A549 treated with CpdA at 1 μM for 4 hours (cell line): Measurements from ENCODE around the gene PLAAT5. TPM values are rescaled to one million over a fixed set of nuclear protein-coding genes. Genes with fewer than 3 reads are reported as not detected.

ENCODE experiments used
- total RNA-seq: library from RNA; stranded (reverse); fragments of 200-300 nt; extraction: Qiagen RNA extraction; gene quantifications from 5 replicates; pipeline ENCODE4 v1.2.3, GENCODE V29; 2022; ENCODE audit warnings: low read depth

The PLAAT5 gene, protein sequence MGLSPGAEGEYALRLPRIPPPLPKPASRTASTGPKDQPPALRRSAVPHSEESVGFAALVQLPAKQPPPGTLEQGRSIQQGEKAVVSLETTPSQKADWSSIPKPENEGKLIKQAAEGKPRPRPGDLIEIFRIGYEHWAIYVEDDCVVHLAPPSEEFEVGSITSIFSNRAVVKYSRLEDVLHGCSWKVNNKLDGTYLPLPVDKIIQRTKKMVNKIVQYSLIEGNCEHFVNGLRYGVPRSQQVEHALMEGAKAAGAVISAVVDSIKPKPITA
- total RNA-seq: not detected in 5 replicates

DNA sequence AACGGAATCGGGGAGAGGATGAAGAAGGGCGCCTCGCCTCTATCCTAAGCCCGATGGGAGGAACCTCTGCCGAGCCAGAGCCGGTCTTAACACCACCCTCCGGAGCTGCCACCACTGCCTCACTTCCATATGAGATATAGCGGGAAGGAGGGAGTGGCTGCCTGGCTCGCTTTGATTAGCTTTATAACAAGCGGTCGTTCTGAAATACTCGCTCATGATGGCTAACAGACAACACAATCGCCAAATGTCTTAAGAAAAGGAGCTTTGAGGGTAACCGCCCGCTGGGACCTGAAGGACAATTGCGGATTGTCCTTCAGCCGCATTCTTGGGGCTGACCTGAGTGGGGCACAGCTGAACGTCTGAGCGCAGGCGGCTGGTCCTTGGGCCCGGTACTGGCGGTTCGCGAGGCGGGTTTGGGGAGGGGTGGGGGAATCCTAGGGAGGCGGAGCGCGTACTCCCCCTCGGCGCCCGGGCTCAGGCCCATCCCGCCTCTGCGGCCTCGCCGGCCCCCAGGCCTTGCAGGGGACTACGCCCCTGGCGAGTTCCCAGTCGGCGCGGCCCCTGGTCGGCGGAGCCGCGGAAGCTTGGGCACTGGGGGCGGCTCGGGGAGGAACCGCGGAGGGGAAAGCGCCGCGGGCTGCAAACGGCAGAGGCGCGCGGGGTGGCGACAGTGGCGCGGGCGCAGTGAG is at the start of gene PLAAT5:
PLAAT5 (minus strand) TSS at position 617 of the 689 bp plus-strand sequence; CDS start at position 484, 133 bp downstream.

DNA sequence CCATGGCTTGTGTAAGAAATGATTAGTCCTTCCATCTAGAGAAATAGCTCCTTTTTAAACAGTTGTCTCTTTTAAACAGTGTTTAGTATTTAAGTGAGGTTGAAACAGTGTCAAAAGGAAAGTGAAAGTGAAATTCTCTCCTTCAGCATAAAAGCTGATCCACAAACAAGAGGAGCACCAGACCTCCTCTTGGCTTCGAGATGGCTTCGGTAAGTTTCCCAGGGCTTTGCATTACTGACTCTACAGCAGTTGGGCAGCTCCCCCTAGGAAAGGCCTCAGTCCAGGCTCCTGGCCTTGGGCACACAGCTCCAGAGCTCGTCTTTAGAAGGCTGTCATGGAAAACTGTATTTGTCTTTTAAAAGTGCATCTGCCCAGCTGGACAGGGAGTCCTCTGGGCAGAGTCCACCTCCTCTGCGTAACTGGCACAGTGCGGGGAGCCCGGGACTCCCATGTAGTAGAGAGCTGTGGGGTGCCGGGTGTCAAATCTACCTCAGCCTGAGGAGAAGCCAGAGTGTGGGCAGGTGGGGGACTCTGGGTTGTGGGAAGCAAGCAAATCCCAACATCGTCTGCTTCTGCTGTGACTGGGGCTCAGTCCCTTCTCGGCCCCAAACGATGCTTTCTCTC is 45.8 kb upstream of the PLAAT5 start, which contains the start of gene PLAAT4:
PLAAT4 (plus strand) TSS at position 140 of the 624 bp plus-strand sequence; CDS start at position 201, 61 bp downstream.

DNA sequence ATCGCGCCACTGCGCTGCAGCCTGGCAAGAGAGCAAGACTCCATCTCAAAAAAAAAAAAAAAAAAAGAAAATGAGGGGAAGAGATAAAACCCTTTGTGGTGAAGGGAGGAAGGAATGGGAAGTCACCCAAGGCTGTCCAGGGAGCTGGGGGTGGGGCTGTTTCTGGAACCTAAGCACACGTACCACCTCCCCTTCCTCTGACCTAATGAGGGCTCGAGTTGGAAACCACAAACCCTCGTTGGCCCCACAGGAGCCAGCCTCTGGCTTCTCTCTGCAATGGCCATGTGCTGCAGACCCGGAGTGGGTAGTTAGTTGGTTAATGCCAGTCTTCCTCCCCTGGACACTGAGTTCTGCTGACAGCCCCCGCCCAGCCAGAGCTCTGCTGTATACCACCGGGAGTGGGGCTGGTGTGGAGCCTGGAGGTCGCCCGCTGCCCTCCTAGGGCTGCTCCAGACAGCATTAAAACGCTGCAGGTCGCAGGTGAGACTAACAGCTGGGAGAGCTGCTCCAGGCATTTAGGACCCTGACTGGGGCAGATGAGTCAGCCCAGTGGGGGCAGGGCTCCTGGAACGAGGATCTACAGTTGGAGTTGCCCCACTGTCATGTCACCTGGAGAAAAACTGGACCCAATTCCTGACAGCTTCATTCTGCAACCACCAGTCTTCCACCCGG is 15.0 kb upstream of the PLAAT5 start, which contains the start of gene LGALS12:
LGALS12 (plus strand) TSS at position 228 of the 672 bp plus-strand sequence; CDS start at position 603, 375 bp downstream.

Other genes starting within 250 kb of the PLAAT5 start
- not detected in 5 replicates for gene SLC22A25, start 247.6 kb downstream of the PLAAT5 start, total RNA-seq
- not detected in 5 replicates for gene SLC22A9, start 121.4 kb downstream of the PLAAT5 start, total RNA-seq
- not detected in 5 replicates for gene LGALS12, start 14.9 kb upstream of the PLAAT5 start, total RNA-seq
- gene PLAAT4, start 45.6 kb upstream of the PLAAT5 start, total RNA-seq: 1.5 to 2.3 TPM (median 1.9 TPM) in 5 replicates
- gene PLAAT2, start 72.2 kb upstream of the PLAAT5 start, total RNA-seq: 0.23 to 0.35 TPM in 2 of 5 replicates, not detected in the others
- gene PLAAT3, start 123.3 kb upstream of the PLAAT5 start, total RNA-seq: 38.5 to 56.5 TPM (median 51.8 TPM) in 5 replicates
- gene ATL3, start 180.2 kb upstream of the PLAAT5 start, total RNA-seq: 26.9 to 34.1 TPM (median 31.7 TPM) in 5 replicates
- gene RTN3, start 190.3 kb upstream of the PLAAT5 start, total RNA-seq: 97.2 to 107 TPM (median 102 TPM) in 5 replicates